Cardiac fibroblast (primary cell): ENCODE data around the gene FSHB.

Experiments
- DNase-seq, 2 donors: peaks; one replicate each; pipeline versions ENCODE4 v3.0.0 to v3.0.0-alpha.2; 2010; ENCODE audit warnings: low read depth in 2 of 2
- H3K4me3 ChIP-seq, 2 donors: replicated peaks in 1 of 2; 1 replicate in 1 of 2; 2 replicates in 1 of 2; pipeline ENCODE4 v1.5.1; 2011; ENCODE audit warnings: low read depth in 2 of 2, low read length in 2 of 2, mild to moderate bottlenecking in 2 of 2, moderate library complexity in 1 of 2
- CTCF ChIP-seq: IDR thresholded peaks from one replicate; pipeline ENCODE4 v1.5.1; 2011; ENCODE audit warnings: low read depth, mild to moderate bottlenecking, low read length, inconsistent platforms

FSHB gene

GRCh38 chr11:30206249-30206996 lies 24.4 kb upstream of the FSHB start:
- H3K4me3 ChIP-seq: no peak overlapping the region
- no peak for TF ChIP-seq CTCF

GRCh38 chr11:30210357-30210756 lies 20.5 kb upstream of the FSHB start:
- H3K4me3 ChIP-seq: no peak overlapping the region
- DNase-seq: no peak
- TF ChIP-seq CTCF: no peak

More at GRCh38 chr11:30206249-30206996, 24.4 kb upstream of the FSHB start:
- DNase-seq: no peak

DNA sequence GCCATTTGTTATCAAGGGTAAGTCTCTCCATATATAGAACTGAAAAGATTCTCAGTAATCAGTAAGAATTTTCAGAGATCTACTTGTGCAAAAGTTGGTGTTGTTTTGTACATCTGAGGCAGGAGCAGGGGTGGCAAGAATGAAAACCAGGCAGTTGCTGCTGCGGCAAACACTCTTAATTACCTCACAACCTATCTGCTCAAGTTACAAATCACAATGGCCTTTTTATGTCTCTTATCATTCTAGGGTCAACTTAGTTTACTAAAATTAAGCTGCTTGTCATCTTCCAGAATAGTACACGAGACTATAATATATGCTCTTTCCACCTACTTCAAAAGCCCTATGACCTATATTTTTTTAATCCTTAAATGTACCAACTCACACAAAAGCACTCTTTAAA lies 14.3 kb upstream of the FSHB start:
- no peak for TF ChIP-seq CTCF
- H3K4me3 ChIP-seq: no peak overlapping the region
- DNase-seq: no peak

DNA sequence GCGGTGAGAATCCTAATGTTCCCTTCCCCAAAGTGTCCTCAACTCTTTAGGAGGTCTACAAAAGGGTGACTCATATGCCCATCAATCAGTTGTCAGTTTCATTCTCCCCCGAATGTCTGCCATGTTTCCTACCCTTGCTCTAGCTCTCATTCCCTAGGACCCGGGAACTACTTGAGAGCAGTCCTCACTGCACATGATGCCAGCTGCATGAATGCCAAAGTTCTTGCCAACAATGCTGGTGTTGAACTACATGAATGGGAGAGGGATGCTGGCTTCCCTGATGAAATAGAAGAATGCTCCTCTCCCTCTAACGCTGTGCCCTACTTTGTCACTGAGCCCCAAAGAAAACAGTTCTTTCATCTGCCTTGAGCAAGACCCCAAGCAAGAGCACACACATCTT lies 12.5 kb upstream of the FSHB start:
- no peak for TF ChIP-seq CTCF
- H3K4me3 ChIP-seq: no peak overlapping the region
- DNase-seq: no peak

DNA sequence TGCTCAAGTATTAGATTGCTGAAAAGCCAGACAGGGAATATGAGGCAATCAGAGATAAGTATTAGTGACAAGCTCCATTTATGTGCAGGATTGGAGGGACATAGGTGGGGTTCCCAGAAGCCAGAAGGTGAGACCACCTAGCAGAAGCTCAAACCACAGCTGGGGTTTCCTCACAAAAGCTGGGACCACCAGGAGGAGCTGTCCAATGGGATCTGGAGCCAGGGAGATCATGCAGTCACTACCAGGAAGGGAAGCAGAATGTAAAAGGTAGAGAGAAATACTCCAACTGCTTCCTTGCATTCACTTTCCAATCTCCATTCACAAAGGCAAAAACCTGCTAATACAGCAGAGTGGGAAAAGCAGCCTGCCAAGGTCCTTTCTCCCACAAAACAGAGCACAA lies 5.2 kb upstream of the FSHB start:
- no peak overlapping the region for H3K4me3 ChIP-seq
- TF ChIP-seq CTCF: no peak
- no peak for DNase-seq

- TF ChIP-seq CTCF: no peak
- no peak overlapping the region for H3K4me3 ChIP-seq
- DNase-seq: no peak
Measured at GRCh38 chr11:30228323-30228884, 2.4 kb upstream of the FSHB start.

GRCh38 chr11:30239025-30239424 lies 8.2 kb downstream of the FSHB start:
- TF ChIP-seq CTCF: no peak

More at GRCh38 chr11:30239025-30239424, 8.2 kb downstream of the FSHB start:
- H3K4me3 ChIP-seq: no peak overlapping the region
- DNase-seq: no peak
